ENCODE results near the gene PPFIA4. TPM values are rescaled to one million over a fixed set of nuclear protein-coding genes. Genes with fewer than 3 reads are reported as not detected.

PPFIA4 gene
- polyA plus RNA-seq, 4 donors, result 0.27 to 1.2 (median 0.54) TPM; not detected in 1

DNA sequence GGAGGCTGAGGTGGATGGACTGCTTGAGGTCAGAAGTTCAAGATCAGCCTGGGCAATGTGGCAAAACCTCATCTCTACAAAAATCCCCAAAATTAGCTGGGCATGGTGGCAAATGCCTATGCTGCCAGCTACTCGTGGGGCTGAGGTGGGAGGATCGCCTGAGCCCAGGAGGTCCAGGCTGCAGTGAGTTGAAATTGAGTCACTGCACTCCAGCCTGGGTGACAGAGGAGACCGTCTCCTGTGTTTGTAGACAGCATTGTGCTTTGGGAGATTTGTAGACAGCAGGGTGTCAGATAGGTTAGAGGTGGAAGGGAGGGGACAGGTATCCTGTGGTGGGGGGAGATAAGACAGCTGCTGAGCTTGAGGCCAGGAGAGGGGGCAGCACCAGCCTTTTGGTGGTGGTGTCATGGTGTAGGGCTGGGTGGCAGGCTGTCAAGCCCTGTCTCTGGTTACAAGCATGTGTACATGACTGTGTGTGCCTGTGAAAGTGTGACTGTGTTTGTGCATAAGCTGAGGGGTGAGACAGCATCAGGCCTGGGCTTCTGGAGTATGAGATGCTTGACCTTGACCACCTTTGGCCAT lies 15.2 kb downstream of the PPFIA4 start:
- FAIRE-seq (no peak), DNase-seq (no peak)
- 62 to 83% (median 78%) methylated on average over 3 of the region's 3 CpGs for WGBS, 3 donors
- Histone ChIP-seq H3K4me3 (ENCODE audit: low read depth in 1 of 3, low read length in 3 of 3) (no peak overlapping the region), H3K27ac (ENCODE audit: low read depth in 1 of 3, low read length in 2 of 3) (no peak overlapping the region), H3K9me3 (ENCODE audit: control insufficient read depth in 2 of 2, insufficient read depth in 1 of 2, low read depth in 1 of 2, low read length in 1 of 2) (no peaks in the 10 kb centered on the region), H3K36me3 (ENCODE audit: control insufficient read depth in 3 of 3, insufficient read depth in 2 of 3, low read depth in 1 of 3, low read length in 3 of 3) (no peaks in the 10 kb centered on the region), H3K4me1 (ENCODE audit: control insufficient read depth in 3 of 3, insufficient read depth in 2 of 3, low read depth in 1 of 3, low read length in 2 of 3) (no peaks in the 10 kb centered on the region), H3K27me3 (ENCODE audit: control insufficient read depth in 3 of 3, insufficient read depth in 3 of 3, low read length in 3 of 3) (peaks cover 0 to 11% (median 0%) of the 10 kb centered on the region in 3 donors)

GRCh38 chr1:203043830-203044545 lies 17.7 kb downstream of the PPFIA4 start:
- WGBS, 3 donors, result 86 to 93% (median 90%) methylated on average over 14 of the region's 14 CpGs
- Histone ChIP-seq H3K4me1 (ENCODE audit: control insufficient read depth in 3 of 3, insufficient read depth in 2 of 3, low read depth in 1 of 3, low read length in 2 of 3) (no peaks in the 10 kb centered on the region), H3K27me3 (ENCODE audit: control insufficient read depth in 3 of 3, insufficient read depth in 3 of 3, low read length in 3 of 3) (peaks cover 0 to 9% (median 0%) of the 10 kb centered on the region in 3 donors), H3K4me3 (ENCODE audit: low read depth in 1 of 3, low read length in 3 of 3) (no peak overlapping the region), H3K27ac (ENCODE audit: low read depth in 1 of 3, low read length in 2 of 3) (no peak overlapping the region), H3K9me3 (ENCODE audit: control insufficient read depth in 2 of 2, insufficient read depth in 1 of 2, low read depth in 1 of 2, low read length in 1 of 2) (no peaks in the 10 kb centered on the region), H3K36me3 (ENCODE audit: control insufficient read depth in 3 of 3, insufficient read depth in 2 of 3, low read depth in 1 of 3, low read length in 3 of 3) (no peaks in the 10 kb centered on the region)
- no peak for DNase-seq
- no peak for FAIRE-seq

- Histone ChIP-seq H3K27ac (ENCODE audit: low read depth in 1 of 3, low read length in 2 of 3) (no peak overlapping the region), H3K9me3 (ENCODE audit: control insufficient read depth in 2 of 2, insufficient read depth in 1 of 2, low read depth in 1 of 2, low read length in 1 of 2) (no peaks in the 10 kb centered on the region), H3K36me3 (ENCODE audit: control insufficient read depth in 3 of 3, insufficient read depth in 2 of 3, low read depth in 1 of 3, low read length in 3 of 3) (no peaks in the 10 kb centered on the region), H3K27me3 (ENCODE audit: control insufficient read depth in 3 of 3, insufficient read depth in 3 of 3, low read length in 3 of 3) (peaks cover 0 to 9% (median 0%) of the 10 kb centered on the region in 3 donors), H3K4me1 (ENCODE audit: control insufficient read depth in 3 of 3, insufficient read depth in 2 of 3, low read depth in 1 of 3, low read length in 2 of 3) (no peaks in the 10 kb centered on the region), H3K4me3 (ENCODE audit: low read depth in 1 of 3, low read length in 3 of 3) (no peak overlapping the region)
- 77 to 83% (median 82%) methylated on average over 7 of the region's 7 CpGs for WGBS, 3 donors
- no peak for FAIRE-seq
- DNase-seq, result no peak
These were observed 18.4 kb downstream of the PPFIA4 start for GRCh38 chr1:203044546-203045250.

DNA sequence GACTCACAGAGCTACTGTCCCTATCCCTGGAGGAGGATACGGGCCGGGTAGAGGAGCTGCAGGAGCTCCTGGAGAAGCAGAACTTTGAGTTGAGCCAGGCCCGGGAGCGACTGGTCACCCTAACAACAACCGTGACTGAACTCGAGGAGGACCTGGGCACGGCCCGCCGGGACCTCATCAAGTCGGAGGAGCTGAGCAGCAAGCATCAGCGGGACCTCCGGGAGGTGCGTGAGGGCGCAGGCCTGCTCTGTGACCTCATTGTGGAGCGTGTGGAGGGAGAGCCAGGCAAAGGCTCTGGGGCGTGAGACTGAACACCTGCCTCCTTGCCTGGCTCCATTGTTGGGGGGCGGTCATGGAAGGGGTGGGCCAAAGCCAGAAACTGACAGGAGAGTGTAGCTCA lies 19.0 kb downstream of the PPFIA4 start:
- H3K4me3 ChIP-seq (ENCODE audit: low read depth in 1 of 3, low read length in 3 of 3), result no peak overlapping the region
- no peak for DNase-seq
- no peak for FAIRE-seq
- peaks cover 0 to 9% (median 0%) of the 10 kb centered on the region in 3 donors for H3K27me3 ChIP-seq (ENCODE audit: control insufficient read depth in 3 of 3, insufficient read depth in 3 of 3, low read length in 3 of 3)
- no peaks in the 10 kb centered on the region for H3K4me1 ChIP-seq (ENCODE audit: control insufficient read depth in 3 of 3, insufficient read depth in 2 of 3, low read depth in 1 of 3, low read length in 2 of 3)
- H3K27ac ChIP-seq (ENCODE audit: low read depth in 1 of 3, low read length in 2 of 3), result no peak overlapping the region
- H3K36me3 ChIP-seq (ENCODE audit: control insufficient read depth in 3 of 3, insufficient read depth in 2 of 3, low read depth in 1 of 3, low read length in 3 of 3), result no peaks in the 10 kb centered on the region
- WGBS, 3 donors, result 86 to 92% (median 91%) methylated on average over 16 to 17 of the region's 17 CpGs
- H3K9me3 ChIP-seq (ENCODE audit: control insufficient read depth in 2 of 2, insufficient read depth in 1 of 2, low read depth in 1 of 2, low read length in 1 of 2), result no peaks in the 10 kb centered on the region

- H3K9me3 ChIP-seq (ENCODE audit: control insufficient read depth in 2 of 2, insufficient read depth in 1 of 2, low read depth in 1 of 2, low read length in 1 of 2), result no peaks in the 10 kb centered on the region
- H3K36me3 ChIP-seq (ENCODE audit: control insufficient read depth in 3 of 3, insufficient read depth in 2 of 3, low read depth in 1 of 3, low read length in 3 of 3), result no peaks in the 10 kb centered on the region
- H3K4me1 ChIP-seq (ENCODE audit: control insufficient read depth in 3 of 3, insufficient read depth in 2 of 3, low read depth in 1 of 3, low read length in 2 of 3), result no peaks in the 10 kb centered on the region
- WGBS, 3 donors, result 63 to 76% (median 70%) methylated on average over 16 of the region's 16 CpGs
- DNase-seq, result no peak
- H3K27me3 ChIP-seq (ENCODE audit: control insufficient read depth in 3 of 3, insufficient read depth in 3 of 3, low read length in 3 of 3), result peaks cover 0 to 9% (median 0%) of the 10 kb centered on the region in 3 donors
- H3K4me3 ChIP-seq (ENCODE audit: low read depth in 1 of 3, low read length in 3 of 3), result no peak overlapping the region
- no peak for FAIRE-seq
- no peak overlapping the region for H3K27ac ChIP-seq (ENCODE audit: low read depth in 1 of 3, low read length in 2 of 3)
These were observed 19.7 kb downstream of the PPFIA4 start for GRCh38 chr1:203045821-203046594.

DNA sequence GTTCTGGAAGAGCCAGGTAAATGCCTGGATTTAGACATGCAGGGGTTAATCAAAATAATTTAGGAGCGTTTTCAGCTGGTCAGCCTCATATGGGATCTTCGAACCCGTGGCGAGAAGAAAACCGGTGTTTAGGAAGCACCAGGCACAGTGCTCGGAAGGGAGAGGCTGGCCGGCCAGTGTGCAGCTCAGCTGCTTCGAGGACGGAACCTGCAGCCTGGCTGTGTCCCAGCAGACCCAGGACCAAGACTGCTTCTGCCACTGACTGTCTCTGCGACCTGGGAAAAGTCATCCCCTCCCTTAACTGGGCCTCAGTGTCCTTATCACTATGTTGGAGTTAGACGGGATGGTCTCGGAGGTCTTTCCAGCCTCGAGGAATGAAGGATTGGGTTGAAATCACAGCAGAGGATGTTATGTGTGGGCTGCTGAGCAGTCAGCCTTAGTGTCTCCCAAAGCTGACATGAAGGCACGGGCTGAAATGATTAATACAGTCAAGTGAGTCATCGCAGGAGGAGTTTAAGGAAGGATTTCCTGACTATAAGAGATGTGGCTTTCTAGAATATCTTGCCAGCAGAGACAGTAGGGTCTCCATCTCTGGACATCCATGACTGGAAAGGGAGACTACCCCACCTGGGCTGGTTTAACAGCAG lies 20.8 kb downstream of the PPFIA4 start:
- peaks cover 0 to 7% (median 0%) of the 10 kb centered on the region in 3 donors for H3K27me3 ChIP-seq (ENCODE audit: control insufficient read depth in 3 of 3, insufficient read depth in 3 of 3, low read length in 3 of 3)
- H3K9me3 ChIP-seq (ENCODE audit: control insufficient read depth in 2 of 2, insufficient read depth in 1 of 2, low read depth in 1 of 2, low read length in 1 of 2), result no peaks in the 10 kb centered on the region
- FAIRE-seq (no peak), DNase-seq (no peak)
- H3K36me3 ChIP-seq (ENCODE audit: control insufficient read depth in 3 of 3, insufficient read depth in 2 of 3, low read depth in 1 of 3, low read length in 3 of 3), result no peaks in the 10 kb centered on the region
- WGBS, 3 donors, result 55 to 61% (median 56%) methylated on average over 15 of the region's 15 CpGs
- no peak overlapping the region for H3K27ac ChIP-seq (ENCODE audit: low read depth in 1 of 3, low read length in 2 of 3)
- no peak overlapping the region for H3K4me3 ChIP-seq (ENCODE audit: low read depth in 1 of 3, low read length in 3 of 3)
- no peaks in the 10 kb centered on the region for H3K4me1 ChIP-seq (ENCODE audit: control insufficient read depth in 3 of 3, insufficient read depth in 2 of 3, low read depth in 1 of 3, low read length in 2 of 3)

DNA sequence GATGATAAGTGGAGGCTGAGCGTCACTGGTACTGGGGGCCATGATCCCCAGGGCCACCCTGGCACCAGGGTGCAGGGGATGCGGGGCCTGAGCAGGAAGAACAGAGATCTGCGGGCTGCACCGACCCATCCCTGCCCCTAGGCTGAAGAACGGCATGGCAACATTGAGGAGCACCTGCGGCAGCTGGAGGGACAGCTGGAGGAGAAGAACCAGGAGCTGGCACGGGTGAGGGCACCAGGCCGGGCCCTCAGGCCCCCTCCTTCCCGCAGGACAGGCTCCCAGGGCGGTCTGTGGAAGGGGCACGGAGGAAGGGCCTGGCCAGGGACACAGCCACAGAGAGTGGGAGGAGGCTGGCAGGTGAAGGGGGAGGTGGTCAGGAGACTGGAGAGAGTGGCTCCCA lies 21.8 kb downstream of the PPFIA4 start:
- H3K36me3 ChIP-seq (ENCODE audit: control insufficient read depth in 3 of 3, insufficient read depth in 2 of 3, low read depth in 1 of 3, low read length in 3 of 3), result no peaks in the 10 kb centered on the region
- no peaks in the 10 kb centered on the region for H3K9me3 ChIP-seq (ENCODE audit: control insufficient read depth in 2 of 2, insufficient read depth in 1 of 2, low read depth in 1 of 2, low read length in 1 of 2)
- WGBS, 3 donors, result 61 to 89% (median 86%) methylated on average over 10 to 11 of the region's 11 CpGs
- no peak overlapping the region for H3K27ac ChIP-seq (ENCODE audit: low read depth in 1 of 3, low read length in 2 of 3)
- no peak overlapping the region for H3K4me3 ChIP-seq (ENCODE audit: low read depth in 1 of 3, low read length in 3 of 3)
- DNase-seq, result no peak
- H3K27me3 ChIP-seq (ENCODE audit: control insufficient read depth in 3 of 3, insufficient read depth in 3 of 3, low read length in 3 of 3), result peaks cover 0 to 7% (median 0%) of the 10 kb centered on the region in 3 donors
- FAIRE-seq, result no peak
- H3K4me1 ChIP-seq (ENCODE audit: control insufficient read depth in 3 of 3, insufficient read depth in 2 of 3, low read depth in 1 of 3, low read length in 2 of 3), result no peaks in the 10 kb centered on the region
